Right lung (tissue), 5 donors: ENCODE measurements around the gene ESR2. TPM values are rescaled to one million over a fixed set of nuclear protein-coding genes. Genes with fewer than 3 reads are reported as not detected.

ENCODE experiments used
- DNase-seq, 2 donors: peaks; one replicate each; pipeline ENCODE4 v3.0.0-alpha.2; 2013
- polyA plus RNA-seq, 5 donors: library from polyadenylated mRNA; unstranded; fragments of 120-200 nt; gene quantifications; one replicate each; pipeline versions ENCODE4 v1.2.1 to v1.2.3, GENCODE V29; 2013; ENCODE audit warnings: inconsistent platforms in 1 of 5, low replicate concordance in 1 of 5; ENCODE audit not compliant: insufficient read length in 5 of 5, insufficient read depth in 1 of 5

ESR2 gene
- polyA plus RNA-seq, 5 donors, result 1.2 to 2.4 (median 2.1) TPM

DNA sequence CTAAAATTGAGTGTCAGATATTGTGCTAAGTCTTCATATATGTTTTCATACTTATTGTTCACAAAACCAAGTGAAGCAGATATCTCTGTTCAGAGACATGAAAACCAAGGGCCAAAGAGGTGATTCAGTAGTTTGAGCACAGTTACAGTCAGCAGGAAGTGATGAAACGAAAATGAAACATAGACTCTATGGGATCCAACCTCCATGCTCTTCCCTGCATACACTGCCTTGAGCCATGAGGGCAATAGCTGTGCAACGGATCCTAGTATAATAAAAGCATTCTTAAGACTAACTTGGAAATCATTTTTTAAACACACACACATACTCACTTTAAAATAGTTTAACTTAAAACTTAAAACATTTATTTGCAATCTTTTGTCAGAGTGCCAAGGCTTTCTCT lies 27.9 kb downstream of the ESR2 start:
- no peak for DNase-seq

DNA sequence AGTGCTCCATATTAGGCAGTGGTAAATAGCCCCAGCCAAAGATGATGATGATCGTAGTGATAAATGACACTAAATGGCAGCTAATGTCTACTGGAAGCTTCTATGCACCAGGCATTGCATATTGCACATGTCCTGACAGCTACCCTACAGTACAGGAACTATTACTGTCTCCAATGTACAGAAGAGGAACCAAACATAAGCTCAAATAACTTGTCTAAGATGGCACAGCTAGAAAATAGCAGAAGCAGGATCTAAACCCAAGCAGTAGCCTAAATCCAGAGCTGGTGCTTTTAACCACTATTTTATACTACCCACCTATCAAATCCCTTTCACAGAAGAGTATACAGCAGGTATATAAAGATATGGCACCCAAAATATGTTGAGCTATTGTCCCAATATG lies 28.9 kb downstream of the ESR2 start:
- DNase-seq, result no peak

DNA sequence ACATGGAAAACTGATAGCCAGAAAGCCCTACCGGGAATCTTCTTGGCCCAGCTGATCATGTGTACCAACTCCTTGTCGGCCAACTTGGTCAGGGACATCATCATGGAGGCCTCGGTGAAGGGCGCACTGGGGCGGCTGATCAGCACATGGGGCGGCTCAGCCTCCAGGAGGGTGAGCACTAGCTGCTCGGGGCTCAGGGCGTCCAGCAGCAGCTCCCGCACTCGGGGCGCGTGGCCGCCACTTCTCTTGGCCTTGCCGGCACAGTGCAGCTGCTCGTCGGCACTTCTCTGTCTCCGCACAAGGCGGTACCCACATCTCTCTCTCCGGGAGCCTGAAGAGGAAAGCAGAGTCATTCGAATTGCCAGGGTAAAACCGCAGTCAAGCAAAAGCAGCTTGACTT lies 33.8 kb downstream of the ESR2 start:
- no peak for DNase-seq

DNA sequence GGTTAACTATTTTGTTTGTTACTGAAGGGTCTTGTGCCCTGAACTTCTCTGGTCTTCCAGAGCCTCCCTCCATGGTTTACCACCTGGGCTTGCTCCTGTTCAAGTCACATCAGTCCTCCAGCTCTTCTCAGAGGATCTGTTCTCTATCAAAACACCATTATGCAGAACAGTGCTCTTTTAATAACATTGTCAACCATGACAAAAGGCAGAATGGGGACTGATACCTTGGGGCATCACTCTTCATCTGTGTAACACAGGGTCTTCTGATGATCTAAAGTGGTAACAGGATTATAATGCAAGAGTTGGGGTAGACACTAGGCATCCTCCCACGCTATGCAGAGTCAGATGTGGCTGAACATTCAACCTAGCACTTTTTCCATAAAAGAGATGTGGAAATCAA lies 38.4 kb downstream of the ESR2 start:
- no peak for DNase-seq

DNA sequence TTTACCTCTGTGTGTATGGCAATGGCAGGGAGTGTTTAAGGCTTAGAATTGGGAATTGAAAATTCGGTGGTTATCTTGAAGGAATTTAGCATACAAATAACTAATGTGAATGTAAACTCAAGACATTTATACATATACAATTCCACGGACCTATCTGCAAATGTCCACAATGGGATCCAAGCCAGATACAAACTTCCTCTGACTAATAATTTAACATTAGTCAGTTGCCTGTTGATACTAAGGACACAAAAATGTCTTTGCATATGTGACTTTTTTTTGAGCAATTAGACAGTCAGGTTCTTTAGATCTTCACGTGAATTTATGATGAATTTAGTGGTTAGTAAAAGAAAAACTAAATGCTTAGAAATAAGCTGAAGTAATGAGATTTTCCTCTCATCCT lies 40.5 kb downstream of the ESR2 start:
- no peak for DNase-seq

DNA sequence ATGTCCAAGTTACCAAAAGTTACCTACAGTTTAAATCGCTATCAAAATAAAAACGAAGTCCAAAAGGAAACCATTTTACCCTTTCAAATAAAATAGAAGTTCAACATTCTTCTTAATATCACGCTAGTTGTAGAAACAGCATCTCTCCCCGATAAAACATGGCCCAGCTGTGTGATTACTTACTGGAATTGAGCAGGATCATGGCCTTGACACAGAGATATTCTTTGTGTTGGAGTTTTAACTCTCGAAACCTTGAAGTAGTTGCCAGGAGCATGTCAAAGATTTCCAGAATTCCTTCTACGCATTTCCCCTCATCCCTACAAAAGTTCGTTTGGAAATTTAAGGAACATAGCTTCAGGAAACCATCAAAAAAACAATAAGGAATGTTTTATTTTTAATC lies 44.8 kb downstream of the ESR2 start:
- DNase-seq, result peak; percentile 4 to 18

DNA sequence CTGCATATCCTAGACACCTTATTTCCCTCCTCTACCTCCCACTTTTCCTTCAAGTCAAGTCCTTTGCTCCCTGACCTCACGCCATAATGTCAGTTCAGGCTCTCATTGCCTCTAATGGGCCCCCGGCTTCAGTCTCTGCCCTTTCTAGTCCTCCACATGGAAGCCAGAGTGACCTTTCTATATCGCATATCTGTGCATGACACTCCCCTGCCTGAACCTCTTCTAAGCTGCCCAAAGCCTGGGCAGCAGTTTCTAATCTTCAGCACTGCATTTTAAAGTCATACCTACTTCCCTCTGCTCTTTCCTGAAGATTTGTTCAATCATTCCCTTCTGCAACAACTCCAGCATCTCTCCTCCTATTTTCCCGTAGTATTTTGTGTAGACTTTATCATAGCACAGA lies 45.5 kb downstream of the ESR2 start:
- DNase-seq, result no peak

DNA sequence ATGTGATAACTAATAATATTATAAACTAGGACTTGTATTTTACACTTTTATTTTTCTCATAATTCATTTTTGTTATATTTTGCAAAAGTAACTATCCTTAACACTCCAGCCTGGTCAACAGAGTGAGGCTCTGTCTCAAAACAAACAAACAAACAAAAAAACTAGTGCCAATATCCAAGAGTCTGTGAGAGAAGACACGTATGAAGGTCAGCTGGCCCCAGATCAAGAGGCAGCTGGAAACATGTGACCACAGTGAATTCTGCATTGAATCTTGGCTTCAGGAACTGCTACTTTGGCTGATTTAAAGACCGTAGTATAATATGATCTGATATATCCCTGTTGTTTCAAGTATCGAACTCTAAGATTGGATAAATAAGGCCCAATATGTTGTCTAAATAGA lies 47.0 kb downstream of the ESR2 start:
- no peak for DNase-seq

DNA sequence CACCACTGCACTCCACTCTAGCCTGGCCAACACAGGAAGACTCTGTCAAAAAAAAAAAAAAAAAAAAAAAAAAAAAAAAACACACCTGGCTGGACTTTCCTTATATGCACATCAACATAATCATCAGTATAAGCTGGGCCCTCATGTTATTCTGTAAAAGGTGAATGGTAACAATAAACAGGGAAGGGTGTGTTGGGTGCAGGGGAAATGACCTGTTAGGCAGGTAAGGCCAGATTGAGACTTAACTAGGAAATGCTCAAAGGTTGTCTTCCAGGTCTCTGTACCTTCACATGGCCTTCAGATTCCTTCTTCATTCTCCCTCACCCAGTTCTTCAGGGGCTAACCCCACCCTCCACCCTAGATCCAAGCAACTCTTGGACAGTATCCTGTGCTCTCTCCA lies 47.5 kb downstream of the ESR2 start:
- no peak for DNase-seq

DNA sequence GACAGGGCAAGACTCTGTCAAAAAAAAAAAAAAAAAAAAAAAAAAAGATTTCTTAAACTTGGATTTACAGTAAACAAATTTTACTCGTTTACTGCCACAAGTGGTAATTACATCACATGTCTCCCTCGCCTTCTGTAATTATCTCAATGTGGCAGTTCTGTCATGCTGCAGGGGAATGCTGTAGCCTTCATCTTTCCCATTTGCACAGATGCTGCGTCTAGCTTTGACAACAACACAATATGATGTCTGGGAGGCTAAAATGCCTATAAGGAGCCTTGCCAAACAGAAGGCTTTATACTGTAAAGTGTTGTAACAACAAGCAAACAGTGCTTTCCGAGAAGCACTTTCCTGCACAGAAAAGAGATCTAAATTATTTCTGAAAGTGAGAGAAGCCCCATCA lies 48.7 kb downstream of the ESR2 start:
- DNase-seq, result no peak

DNA sequence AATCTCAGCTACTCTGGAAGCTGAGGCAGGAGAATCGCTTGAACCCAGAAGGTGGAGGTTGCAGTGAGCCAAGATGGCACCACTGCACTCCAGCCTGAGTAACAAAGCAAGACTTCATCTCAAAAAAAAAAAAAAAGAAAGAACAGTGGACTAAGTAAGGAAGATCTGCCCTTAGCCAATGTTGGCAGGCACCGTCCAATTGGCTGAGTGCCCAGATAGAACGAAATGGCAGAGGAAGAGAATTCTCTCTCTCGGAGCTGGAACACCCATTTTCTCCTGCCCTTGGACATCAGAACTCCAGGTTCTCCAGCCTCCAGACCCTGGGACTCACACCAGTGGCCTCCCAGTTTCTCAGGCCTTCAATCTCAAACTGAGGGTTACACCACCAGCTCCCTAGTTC lies 49.9 kb downstream of the ESR2 start:
- DNase-seq, result no peak

DNA sequence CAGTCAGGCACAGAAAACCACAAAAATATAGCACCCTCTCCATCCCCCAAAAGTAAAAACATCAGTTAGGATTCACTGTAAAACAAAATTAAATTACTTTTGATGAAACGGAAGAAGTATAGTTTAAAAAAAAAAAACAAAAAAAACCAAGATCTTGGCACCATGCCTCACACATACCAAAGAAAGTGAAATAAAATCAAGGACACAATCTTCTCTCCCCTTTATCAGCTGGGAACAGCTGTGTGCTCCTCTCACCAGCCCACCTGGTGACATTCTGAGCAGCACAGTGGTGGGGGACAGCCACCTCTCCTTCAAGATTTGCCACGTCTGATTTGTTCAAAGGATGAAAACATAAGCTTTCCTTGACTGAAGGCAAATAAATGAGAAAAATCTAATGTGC lies 55.5 kb downstream of the ESR2 start:
- no peak for DNase-seq

DNA sequence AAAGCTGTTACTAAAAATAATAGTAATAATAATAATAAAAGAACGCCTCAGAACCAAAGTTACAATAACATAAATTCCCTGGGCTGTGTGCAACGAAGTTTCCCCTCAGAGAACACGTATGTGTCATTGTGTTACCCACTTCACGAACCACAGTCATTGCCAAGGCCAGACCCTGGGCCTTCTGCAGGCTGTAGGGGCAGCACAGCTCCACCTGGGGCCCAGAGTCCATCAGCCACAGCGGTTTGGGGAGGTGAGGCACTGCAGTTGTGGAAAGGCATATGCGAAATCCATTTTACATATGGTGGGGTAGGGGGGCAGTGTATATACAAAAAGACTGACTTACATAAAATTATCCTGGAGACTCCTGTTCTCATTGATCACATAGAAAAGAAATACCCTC lies 56.1 kb downstream of the ESR2 start:
- DNase-seq, result no peak

DNA sequence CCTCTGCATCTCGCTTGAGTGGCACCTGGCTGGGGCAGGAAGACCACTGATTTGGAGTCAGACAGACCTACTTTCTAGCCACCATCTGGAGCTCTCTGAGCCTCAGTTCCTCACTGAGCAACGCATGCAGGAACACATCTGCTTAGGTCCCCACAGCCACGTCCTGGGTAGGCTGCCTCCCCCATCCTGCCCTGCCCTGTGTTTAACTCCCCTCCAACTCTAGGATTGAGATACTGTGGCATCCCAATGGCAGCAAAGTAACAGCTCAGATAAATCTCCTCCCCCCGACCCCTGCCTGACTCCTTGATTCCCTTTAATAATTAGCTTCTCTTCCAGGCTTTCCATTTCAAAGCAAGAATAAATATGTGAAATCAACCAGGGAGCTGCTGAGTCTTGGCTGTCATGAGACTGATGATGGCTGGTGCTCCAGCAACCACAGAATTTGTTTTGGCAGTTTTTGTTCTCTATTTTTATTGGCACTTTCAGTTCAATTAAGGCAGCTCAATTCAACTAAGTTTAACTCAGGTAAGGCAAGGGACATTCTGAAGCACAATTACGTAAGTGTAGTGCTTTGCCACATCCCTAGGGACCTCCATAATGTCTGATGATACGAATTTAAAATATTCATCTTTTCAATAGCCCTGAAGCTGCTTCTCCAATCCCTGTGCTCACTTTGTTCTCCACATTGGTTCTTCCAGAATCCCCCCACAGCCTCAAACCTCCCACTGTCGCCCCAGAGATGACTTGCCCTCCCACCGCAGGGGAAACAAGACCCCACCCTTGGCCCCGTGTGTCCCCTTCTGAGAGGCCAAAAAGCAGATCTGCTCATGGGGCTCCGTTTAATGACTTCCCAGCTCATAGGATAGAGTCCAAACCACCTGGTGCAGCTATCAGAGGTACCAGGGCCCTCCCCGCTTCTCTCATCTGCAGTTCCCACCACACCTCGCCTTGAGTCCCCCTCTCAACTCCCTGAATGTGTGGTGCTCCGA lies 58.2 kb downstream of the ESR2 start:
- no peak for DNase-seq

DNA sequence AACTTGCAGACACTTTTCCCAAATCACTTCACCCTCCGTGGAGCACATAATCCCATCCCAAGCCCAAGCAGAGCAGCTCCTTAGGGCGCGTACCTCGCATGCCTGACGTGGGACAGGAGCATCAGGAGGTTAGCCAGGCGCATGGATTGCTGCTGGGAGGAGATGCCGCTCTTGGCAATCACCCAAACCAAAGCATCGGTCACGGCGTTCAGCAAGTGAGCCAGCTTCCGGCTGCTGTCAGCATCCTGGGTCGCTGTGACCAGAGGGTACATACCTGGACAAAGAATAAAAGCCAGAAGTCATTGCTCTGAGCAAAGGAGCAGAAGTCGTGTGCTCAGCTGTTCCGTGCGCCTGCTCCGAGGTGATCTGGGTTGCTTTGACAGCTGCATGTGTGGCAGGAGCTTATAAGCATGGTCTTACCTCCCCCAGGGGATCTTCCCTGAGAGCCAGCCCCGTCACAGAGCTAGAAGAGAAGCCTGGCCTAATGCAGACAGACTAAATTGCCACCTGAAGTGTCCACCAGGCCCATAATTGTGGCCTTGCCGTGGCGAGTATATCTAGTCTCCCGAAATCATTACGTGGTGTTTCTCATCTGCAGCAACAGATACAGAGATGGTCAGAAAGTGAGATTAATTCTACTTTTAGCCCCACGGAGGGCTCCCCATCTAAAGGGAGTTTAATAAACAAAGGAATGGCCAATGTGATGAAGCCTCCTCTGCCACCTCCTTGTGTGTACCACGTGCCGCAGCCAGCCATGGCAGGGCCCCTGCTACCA lies 59.1 kb downstream of the ESR2 start:
- DNase-seq, result no peak

DNA sequence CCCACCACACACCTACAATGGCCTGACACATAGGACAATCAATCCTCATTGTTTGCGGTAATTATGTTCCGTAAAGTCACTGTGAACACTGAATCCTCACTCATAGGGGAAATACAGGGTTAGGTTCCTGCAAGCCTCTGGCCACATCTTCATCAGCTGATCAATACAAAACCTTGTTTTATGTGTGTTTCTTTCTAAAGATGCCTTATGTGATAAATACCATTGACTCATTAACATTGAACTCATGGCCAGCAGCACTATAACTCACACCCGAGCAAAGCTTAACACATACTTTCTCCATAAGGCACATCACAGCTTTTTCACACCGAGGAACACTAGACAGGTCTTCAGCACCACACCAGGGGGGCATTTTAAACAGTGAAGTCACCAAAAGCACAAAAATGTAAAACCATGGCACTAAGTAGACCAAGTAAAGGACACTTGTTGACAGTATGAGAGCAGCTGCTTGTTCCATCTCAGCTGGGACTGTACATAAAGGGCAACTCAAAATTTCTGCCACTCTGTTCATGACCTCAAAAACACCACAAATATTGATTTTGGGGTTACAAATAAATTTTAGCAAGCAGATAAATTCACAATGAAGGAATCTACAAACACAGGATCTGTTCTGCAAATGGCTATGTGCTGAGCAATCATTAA lies 60.5 kb downstream of the ESR2 start:
- no peak for DNase-seq

DNA sequence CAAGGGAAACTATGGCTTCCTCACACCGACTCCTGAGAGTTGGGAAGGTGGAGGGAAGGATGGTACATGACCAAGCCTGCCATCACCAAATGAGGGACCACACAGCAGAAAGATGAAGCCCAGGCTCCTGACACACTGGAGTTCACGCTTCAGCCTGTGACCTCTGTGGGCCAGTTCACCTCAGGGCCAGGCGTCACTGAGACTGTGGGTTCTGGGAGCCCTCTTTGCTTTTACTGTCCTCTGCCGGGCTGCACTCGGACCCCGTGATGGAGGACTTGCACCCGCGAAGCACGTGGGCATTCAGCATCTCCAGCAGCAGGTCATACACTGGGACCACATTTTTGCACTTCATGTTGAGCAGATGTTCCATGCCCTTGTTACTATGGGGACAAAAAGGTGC lies 61.2 kb downstream of the ESR2 start:
- no peak for DNase-seq

DNA sequence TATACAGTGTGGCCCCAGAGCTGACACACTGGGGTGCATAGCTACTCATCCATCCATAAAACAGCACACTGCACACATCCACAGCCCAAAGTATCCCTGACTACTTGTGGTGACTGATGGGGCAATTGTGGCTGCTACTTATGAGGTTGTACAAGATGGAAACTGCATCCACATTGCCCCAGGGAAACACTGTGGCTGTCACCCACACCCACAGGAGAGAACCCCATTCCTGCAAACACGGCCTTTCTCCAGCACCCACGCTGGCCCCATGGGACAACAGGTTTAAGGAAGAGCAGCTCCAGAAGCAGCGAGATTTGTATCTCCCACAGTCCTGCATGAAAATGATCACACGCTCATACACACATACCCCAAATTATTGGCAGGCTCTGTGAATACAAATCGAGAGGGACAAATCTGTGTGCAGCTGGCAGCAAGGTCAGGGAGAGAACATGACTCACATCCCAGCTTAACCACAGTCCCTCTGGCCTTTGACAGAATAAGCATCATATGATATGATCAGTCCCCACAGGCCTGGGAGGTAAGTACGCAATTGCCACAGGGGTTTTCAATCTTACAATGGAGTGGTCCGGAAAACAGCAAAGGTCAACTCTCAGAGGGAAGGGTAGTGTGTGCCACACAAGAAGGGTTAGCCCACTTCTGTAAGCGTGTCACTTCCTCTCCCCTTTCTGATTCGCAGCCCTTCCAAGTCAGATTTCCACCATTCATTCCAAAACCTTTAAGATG lies 61.9 kb downstream of the ESR2 start:
- no peak for DNase-seq

DNA sequence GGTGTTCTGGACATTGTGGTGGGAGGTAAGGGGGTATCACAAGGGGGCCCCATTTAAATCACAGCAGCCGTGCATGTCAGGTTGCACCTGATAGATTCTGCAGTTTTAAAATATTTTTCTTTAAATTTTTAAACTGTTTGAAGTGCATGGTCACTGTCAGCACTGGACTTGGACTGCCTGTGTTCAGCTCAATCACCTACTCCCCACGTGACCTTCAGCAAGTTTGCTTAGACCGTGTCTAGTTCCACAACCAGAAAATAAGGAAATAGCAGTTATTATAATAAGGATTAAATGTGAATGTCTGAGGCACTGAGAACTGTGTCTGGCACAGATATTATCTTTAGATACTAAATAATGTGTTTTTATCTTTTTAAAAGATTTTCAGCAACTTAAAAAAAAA lies 64.7 kb downstream of the ESR2 start:
- no peak for DNase-seq

DNA sequence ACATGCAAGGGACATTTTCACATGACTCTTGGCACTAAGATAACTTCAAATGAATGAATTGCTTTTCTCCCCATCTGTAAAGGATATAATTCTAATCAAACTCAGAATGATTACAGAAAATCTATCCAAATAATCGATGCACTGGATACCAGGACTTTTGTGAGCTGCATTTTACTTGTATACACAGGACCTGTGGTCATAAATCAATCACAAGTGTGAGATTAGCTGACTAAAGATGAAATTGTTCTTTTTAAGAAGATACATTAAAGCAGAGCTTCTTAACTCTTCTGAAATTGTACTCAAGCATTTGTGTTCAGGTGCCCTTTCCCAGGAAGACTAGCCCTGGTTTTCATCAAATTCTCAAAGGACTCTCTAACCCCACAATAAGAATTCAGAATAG lies 66.3 kb downstream of the ESR2 start:
- no peak for DNase-seq

DNA sequence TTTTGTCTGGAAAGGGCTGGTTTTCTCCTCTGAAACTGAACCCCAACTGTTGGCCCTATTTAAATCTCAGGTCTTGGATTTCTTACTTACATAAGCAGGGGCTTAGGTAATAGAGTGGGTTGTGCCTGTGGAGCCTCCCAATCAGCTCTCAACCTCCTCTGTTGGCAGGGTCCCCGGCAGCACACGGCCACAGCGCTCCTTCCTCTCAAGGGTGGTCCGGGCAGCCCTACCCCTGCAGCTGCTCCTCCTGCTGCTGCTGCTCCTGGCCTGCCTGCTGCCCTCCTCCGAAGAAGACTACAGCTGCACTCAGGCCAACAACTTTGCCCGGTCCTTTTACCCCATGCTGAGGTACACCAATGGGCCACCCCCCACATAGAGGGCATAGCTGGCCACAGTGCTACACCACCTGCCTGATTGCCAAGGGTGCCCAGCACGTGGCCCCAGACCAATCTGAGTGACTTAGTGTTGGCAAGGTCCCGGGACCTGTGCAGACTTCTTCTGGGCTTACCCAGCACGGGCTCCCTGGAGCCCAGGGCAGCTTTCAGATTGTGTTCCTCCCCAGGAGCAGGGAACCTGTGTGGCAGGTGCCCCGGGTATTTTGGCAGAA lies 68.9 kb downstream of the ESR2 start:
- no peak for DNase-seq
